NCI-H146 treated with DMSO at 0.1 percent for 48 hours (cell line): ENCODE results near the gene PIK3R5.
A peak's percentile ranks its signal among the peaks of the same experiment; 100 is the strongest.

Experiments used
- DNase-seq: peaks from one replicate; lab custom pipeline; 2025; ENCODE audit not compliant: unreplicated experiment; lab: John Stamatoyannopoulos, UW

The PIK3R5 gene

GRCh38 chr17:8838551-8839095 is 126.9 kb downstream of the PIK3R5 start:
- DNase-seq = no peak

DNA sequence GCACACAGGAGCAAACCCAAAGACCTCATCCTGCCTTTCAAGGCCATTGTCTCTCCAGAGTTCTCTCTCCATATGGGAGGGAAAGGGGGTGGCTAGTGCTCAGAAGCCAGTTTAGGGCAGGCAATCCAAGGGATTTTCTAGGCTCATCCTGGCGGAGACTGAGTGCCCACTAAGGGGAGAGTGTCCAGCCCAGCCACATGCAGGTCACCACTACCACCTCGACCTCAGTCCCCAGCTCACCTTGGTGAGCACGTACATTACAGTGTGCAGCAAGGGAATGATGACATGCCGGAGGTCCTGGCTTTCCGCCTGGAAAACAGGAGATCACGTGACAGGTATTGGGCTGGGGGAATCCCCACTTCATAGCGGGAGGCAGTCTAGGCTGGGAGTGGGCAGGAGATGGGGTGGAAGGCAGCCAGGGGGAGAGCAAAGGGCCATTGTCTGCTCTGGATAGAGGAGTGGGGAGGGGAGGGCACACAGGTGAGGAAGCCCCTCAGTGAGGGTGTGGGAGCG is 127.9 kb downstream of the PIK3R5 start:
- DNase-seq = no peak

DNA sequence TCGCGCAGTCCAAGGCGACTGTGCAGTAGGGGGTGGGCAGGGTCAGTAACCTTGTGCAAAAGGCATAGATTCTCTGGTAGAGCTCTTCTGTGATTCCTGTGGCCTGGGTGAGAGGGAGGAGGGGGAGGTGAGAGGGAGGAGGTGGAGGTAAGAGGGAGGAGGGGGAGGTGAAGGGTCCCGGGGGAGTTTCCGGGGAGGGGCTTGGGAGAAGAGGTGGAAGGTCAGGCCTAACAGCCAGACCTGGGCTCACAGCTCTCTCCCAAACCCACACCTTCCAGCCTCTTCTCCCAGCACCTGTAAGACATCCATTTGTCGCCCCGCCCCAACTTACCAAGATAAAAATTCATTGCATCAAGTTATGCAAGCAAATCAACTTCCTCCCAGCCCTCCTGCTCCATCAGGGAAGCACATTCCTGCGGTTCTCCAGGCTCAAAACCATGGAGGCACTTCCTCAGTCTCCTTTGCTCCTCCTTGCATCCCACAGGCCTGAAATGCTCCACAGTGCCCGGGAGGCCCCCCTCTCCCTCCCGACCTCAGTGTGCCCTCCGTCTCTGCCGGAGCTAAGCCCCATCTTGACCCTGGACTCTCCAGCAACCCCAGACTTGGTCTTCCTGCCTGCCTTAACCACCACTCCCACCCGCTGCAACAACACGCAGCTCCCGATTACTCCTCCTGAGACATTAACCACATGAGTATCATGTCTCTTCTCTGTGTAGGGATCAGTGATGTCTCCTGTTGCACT is 128.5 kb downstream of the PIK3R5 start:
- DNase-seq = no peak

DNA sequence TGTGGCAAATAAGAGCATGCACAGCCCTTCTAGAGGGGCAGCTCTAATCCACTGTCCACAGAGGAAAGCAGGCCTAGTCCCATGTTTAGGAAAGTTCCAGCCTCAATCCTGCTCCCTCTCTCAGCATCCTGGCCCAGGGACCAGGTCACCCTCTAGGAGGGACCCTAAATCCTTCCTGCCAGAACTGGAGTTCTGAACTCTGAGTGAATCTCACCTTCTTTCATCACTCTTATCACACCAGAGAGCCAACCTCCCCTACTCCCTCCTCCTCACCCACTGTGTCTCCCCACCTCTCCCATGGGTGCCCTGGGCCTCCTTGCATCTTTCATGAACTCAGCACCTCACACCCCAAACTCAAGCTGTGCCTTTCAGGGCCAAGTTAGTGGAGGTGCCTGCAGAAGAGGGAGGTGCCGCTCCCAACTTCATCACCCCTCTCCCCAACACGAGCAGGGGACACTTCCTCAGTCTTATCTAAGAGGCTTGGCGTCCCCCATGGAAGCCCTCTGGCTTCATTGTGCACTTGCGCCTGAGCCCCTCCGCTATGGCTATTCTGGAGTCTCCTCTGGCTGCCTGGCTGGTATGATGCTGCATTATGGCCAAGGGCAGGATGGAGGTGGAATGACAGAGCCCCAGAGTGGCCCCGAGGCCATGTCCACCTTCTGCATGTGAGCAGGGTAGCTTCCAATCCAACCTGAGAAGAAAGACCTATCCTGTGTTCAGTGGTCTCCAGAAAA is 129.7 kb downstream of the PIK3R5 start:
- DNase-seq = no peak

- DNase-seq = no peak
Measured at GRCh38 chr17:8835106-8835505, 130.4 kb downstream of the PIK3R5 start.

DNA sequence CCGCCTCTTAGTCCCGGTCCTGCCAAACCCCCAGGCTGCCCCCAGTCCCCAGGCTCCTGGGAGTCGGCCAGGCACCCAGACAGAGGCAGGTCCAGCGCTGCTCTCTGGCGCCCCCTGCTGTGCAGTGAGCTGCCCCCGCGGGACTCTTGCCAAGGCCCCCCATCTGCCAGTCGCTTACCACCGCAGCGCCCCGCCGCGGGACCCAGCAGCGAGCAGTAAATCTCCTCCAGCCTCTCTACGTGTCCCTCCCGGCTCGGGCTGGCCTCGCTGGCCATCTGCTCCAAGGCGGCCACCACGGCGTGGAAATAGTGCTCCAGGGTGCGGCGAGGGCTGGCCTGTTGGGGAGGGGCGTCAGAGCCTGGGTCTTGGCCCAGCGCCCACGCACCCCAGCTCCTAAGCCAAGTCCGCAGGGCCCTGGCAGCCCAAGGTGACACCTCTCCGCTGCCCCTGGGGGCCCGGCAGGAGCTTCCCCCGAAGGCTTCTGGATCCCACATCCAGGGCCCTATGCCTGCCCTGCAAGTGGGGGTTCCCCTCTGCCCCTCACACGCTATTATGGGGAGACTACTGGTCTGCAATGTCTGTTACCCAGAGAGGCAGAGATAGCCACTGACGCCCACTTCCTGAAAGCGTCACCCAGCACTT is 132.7 kb downstream of the PIK3R5 start:
- peak; percentile 7 for DNase-seq

DNA sequence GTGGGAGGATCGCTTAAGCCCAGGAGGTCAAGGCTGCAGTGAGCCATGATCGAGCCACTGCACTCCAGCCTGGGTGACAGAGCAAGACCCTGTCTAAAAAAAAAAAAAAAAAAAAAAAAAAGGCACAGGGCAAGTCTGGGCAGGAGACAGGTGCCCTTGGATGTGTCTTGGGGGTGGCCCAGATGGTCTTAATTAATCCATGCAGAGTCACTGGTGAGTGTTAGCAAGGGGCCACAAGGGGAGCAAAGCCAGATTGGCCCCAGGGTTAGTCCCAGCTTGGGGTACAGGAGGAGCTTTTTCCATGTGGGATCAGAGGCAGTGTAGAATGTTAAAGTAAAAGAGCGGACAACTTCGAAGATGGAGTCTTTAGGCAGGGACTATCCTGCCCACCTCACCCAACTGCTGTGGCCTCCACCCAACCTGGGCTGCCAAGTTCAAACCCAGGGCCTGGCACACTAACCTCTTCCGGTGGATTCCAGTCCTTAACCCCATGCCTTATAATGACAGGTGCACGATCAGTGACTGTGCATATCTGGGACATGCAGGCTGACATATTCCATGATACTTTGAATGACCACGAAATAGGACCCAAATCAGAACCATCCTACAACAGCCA is 134.2 kb downstream of the PIK3R5 start:
- DNase-seq = no peak

GRCh38 chr17:8830141-8830540 is 135.4 kb downstream of the PIK3R5 start:
- no peak for DNase-seq

DNA sequence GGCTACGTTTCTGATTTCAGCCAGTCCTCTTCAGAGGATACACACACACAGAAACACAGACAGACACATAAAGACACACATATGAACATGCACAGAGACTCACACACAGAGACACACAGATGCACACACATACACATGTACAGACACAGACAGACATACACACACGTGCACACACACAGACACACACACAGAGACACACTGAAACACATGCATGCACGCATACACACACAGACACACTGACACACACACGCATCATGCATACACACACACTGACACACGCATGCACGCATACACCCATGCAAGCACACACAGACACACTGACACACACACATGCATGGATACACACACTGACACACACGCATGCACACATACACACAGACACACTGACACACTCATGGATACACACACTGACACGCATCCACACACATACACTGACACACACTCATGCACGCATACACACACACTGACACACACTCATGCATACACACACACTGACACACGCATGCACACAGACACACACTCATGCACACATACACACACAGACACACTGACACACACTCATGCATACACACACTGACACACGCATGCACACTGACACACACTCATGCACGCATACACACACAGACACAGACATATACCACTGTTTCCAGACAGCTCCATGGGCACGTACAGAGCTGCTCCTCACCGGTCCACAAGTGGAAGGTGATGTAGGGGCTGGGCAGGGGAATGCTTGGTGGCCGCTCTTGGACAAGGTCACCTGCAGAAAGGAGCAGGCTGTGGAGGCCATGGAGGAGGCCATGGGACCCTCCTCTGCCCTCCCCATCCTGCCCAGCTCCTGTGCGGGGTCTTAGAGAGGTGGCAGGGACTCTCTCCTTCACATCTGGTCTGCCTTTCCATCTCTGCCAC is 136.2 kb downstream of the PIK3R5 start:
- no peak for DNase-seq
